Stimulated activated CD8-positive, alpha-beta memory T cell treated with anti-CD3 and anti-CD28 coated beads, Interleukin-7, amount 100 ng/mL, for 48 hours (primary cell): ENCODE data around the gene FKBP1A.

Experiments
- DNase-seq, 2 donors: peaks; one replicate each; pipeline ENCODE4 v3.0.0-alpha.2; 2020; ENCODE audit warnings: low read depth in 1 of 2; ENCODE audit errors: extremely low read depth in 1 of 2

FKBP1A gene

GRCh38 chr20:1335961-1336698, 56.7 kb downstream of the FKBP1A start:
- DNase-seq = no peak

DNA sequence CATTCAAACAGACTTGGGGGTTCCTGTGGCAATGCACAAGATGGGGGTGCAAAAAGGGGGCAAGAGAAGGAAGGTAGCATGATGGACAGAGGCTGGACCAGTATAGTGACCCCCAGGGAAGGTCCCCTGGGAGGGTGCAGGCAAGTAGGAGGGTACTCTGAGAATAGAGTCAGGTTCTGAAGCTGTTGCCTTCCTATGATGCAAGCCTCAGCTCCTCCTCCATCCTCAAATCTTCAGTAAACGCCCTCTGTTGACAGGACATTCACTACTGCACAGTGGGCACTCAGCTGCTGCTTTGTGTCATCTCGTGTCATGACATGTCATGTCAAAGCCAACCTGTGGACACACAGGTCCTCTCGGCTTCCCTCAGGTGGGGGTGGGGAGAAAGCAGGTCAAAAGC, 58.1 kb downstream of the FKBP1A start:
- DNase-seq = no peak

DNA sequence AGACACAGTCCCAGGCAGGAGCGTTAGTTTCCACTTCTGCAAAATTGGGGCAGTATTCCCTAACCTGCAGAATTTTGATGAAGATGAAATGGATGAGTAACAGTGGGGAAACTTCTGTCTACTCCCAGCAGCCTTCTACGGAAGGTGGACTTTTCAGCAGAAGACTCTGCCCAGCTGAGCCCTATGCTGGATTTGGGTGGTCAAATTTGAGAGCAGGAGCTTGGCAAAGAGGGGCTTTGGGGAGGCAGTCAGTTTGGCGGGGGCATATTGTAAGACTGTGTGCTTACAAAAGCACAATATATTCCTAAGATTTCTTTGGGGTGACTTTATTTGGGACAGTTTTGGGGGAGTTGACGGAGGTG, 58.5 kb downstream of the FKBP1A start:
- no peak for DNase-seq

DNA sequence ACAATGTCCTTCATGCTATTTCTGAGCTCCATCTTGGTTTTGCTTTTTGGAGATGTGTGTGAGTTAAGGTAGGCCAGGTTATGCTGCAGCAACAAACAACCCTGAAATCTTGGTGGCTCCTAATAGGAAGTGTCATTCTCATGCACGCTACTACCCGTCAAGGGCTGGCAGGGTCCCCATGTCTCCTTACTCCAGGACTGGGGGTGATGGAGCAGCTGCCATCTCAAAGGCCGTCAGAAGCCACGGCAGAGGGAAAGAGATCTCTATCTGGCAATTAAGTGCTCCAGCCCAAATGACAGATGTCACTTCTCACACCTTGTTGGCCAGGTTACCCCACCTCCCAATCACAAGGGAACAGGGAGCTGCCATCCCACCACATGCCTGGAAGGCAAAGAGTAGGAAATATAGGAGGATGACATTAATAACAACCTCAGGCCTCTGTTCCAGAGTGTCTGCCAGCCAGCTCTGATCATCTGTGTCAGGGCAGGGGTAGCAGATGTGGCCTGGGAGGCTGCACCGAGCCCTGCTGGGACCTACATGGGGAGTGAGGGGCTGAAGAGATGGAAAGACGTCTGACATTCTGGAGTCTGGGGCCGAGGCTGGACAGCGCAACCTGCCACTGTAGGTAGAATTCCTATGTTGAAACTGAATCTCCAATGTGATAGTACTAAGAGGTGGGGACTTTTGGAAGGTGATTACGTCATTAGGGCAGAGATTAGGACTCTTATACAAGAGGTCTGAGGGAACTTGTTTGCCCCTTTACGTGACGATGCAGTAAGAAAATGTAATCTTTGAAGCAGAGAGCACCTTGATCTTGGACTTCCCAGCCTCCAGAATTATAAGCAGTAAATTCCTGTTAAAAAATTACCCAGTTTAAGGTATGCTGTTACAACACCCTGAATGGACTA, 59.1 kb downstream of the FKBP1A start:
- DNase-seq = no peak

GRCh38 chr20:1332749-1333300, 60.0 kb downstream of the FKBP1A start:
- DNase-seq = no peak

DNA sequence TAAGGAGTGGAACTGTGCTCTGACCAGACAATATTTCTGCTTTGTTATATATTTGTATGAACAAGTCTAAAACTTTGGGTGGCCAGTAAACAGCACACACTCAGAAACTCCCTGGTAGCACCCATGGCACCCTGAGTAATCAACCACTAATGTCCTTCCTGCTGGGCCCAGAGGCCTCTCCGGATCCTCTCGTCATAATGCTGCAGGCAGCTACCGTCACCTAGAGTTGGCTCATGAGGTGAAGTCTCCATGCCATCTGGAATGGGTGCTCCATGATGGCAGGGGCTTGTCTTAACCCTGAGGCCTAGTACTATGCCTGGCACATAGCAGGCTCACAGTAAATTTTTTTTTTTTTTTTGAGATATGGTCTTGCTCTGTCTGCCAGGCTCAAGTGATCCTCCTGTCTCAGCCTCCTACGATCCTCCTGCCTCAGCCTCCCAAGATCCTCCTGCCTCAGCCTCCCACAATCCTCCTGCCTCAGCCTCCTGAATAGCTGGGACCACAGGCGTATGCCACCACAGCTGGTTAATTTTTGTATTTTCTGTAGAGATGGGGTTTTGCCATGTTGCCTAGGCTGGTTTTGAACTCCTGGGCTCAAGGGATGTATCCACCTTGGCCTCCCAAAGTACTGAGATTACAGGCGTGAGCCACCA, 60.9 kb downstream of the FKBP1A start:
- no peak for DNase-seq

- no peak for DNase-seq
Observed at GRCh38 chr20:1331101-1331500, 61.8 kb downstream of the FKBP1A start.

DNA sequence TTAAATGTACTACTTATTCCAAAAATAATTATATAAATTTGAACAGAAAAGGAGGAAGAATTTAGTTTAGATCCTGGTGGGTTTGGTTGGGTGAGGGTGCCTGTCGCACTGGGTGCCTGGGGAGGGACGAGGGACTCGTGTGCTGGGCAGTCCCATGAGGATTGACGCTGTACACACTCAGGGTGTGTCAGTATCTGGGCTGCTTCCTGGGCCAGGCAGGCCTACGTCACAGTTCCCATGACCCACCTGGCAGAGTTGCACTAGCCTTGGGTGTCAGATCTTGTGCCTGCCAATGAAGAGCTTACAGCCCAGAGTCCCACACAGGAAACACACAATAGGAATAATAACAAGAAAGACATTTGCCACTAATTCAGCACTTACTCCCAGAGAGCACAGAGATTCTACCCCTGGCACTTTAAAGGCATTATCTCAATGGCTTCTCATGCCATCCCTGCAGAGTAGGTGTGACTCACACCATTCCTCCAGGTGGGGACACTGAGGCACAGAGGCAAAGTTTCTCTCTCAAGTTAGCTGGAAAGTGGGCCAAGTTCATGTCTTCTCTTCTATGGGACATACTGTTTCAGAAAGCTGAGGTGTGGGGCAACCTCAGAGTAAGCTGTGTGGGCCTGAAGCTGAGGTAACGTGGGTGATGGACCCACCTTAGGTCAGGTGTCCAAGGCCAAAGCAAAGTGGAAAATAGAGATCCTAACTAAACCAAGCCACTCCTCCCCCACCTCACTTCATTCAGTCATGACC, 62.6 kb downstream of the FKBP1A start:
- no peak for DNase-seq

DNA sequence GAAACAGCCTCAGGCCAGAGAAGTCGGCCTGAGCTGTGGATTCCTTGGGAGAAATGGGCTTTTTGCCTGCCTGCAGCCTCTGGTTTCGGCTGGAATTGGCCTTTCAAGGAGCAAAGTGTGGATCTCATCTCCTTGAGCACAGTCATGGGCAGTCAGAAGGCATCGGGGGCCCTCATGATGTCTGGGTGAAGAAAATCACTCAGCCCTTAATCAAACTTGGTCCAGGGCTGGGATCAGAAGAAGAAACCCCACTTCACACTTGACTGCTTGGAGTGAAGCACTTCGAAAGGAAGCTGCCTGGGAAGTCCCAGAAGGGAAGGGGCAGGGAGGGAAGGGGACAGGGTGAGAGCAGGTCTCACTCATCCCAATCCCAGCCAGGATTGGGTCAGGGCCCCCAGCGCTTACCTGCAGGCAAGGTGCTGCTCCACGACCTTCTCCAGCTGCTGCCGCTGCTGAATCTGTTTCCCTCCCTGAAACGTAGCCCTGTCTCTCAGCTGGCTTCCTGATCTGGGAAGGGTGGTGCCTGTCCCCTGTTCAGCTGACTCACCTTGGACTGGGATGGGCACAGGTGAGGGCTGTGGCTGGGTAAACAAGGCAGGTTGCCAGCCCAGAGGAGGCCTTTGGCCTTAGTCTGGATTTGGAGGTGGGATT, 64.0 kb downstream of the FKBP1A start, which contains the start of gene SDCBP2:
Gene SDCBP2, minus strand, starts transcription at position 460 of the 651 bp plus-strand sequence. CDS start 8,723 bp downstream, outside the sequence.
- DNase-seq = no peak

GRCh38 chr20:1327827-1328679, 64.8 kb downstream of the FKBP1A start:
- no peak for DNase-seq

- no peak for DNase-seq
Observed at GRCh38 chr20:1327241-1327653, 65.6 kb downstream of the FKBP1A start.

DNA sequence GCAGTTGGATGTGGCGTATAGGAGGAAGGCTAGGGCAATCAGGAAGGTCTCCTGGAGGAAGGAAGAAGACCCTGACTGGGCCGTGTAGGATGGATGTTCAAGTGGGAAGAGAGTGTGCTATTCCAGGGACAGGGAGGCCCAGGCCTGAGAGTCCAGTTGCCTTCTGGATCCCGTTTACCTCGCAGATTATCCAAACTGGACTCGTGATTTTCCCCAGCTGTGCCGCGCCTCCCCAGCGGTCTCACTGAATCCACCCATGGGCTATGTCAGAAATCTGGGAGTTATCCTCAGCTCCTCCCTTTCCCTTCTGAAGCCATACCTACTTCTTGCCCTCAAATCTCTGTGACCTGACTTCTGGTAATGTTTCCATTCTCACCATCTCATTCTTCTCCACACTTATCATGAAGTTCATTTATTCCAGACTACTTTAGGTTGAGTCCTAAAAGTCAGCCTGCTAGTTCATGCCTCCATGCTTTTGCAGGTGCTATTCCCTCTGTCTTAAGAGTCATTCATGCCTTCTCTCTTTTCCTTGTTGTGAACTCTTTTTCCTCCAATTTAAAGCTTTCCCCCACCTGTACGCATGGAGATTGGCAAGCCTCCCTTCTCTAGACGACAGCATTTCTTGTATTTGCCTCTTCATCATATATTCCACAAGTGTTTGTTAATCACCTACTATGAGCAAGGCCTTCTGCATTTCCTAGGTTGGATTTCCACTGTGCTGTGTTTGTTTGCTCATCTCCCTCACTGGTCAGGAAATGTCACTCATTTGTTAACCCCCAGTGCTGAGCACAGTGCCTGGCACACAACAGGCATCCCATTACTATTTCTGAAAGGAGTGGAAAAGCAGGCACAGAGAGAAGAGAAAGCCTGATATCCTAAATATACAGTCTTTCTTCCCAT, 66.6 kb downstream of the FKBP1A start:
- DNase-seq = no peak

- peak; percentile 97 to 98 for DNase-seq
Observed at GRCh38 chr20:1325173-1326030, 67.5 kb downstream of the FKBP1A start.

- no peak for DNase-seq
Observed at GRCh38 chr20:1324598-1325172, 68.2 kb downstream of the FKBP1A start.

- no peak for DNase-seq
Observed at GRCh38 chr20:1323830-1324597, 68.8 kb downstream of the FKBP1A start.

DNA sequence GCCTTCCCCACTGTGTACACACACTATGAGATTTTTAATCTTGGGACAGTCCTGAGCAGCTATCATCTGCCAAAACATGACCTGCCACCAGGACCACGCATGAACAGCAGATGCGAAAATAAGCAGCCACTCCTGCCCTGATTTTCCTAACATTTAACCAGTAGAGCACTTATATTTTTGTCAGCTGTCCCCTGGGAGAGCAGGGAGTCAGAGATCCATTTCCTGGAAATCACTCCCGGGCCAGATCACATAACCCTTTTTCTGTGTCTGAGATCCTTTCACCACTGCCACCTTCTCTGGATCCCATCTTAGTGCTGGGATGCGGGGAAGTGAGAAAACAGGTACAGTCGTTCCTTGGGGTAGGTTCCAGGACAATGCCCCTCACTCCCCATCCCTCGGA, 69.6 kb downstream of the FKBP1A start:
- DNase-seq = no peak
